ENCODE results near the gene SOX30.

Gene SOX30

GRCh38 chr5:157626831-157627230, 25.4 kb downstream of the SOX30 start:
- Histone ChIP-seq H3K27me3 (replicated peaks) (no peaks in the 10 kb centered on the region), H3K36me3 (replicated peaks) (no peaks in the 10 kb centered on the region), H3K4me3 (ENCODE audit: low read depth, low read length) (no peak overlapping the region), H3K27ac (no peak overlapping the region)
- TF ChIP-seq, protein P1, sequence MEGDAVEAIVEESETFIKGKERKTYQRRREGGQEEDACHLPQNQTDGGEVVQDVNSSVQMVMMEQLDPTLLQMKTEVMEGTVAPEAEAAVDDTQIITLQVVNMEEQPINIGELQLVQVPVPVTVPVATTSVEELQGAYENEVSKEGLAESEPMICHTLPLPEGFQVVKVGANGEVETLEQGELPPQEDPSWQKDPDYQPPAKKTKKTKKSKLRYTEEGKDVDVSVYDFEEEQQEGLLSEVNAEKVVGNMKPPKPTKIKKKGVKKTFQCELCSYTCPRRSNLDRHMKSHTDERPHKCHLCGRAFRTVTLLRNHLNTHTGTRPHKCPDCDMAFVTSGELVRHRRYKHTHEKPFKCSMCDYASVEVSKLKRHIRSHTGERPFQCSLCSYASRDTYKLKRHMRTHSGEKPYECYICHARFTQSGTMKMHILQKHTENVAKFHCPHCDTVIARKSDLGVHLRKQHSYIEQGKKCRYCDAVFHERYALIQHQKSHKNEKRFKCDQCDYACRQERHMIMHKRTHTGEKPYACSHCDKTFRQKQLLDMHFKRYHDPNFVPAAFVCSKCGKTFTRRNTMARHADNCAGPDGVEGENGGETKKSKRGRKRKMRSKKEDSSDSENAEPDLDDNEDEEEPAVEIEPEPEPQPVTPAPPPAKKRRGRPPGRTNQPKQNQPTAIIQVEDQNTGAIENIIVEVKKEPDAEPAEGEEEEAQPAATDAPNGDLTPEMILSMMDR (IDR thresholded peaks at IDR 0.05; ENCODE audit: low read depth, low read length, missing control alignments) = no peak
- no peak for DNase-seq
- in situ Hi-C loops (cut with HindIII; ENCODE audit: low pct_ligation_motif_present, low sequenced_read_pairs) = no loop called here

DNA sequence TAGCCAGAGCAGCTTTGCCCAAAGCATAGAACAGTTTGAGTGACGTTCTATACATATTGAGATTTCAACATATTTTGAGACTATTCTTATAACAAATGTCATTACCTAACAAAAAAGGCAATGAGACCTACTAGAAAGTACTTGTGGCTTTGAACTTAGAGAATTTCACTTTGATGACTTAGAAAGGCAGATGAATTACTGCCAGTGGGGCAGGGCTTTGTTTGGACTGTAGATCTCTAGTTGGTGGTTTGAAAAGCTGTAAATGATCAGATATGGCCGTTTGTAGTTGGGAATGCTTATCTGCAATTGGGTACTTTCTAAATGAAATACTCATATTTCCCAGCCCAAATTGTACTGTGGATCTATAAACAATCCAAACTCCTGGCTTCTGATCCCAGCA, 28.1 kb downstream of the SOX30 start:
- TF ChIP-seq, protein P1 (IDR thresholded peaks at IDR 0.05; ENCODE audit: low read depth, low read length, missing control alignments) = no peak
- Histone ChIP-seq H3K27me3 (replicated peaks) (no peaks in the 10 kb centered on the region), H3K27ac (no peak overlapping the region), H3K36me3 (replicated peaks) (no peaks in the 10 kb centered on the region), H3K4me3 (ENCODE audit: low read depth, low read length) (no peak overlapping the region)
- in situ Hi-C loops (cut with HindIII; ENCODE audit: low pct_ligation_motif_present, low sequenced_read_pairs) = no loop called here
- no peak for DNase-seq

GRCh38 chr5:157620776-157621175, 31.5 kb downstream of the SOX30 start:
- Histone ChIP-seq H3K27me3 (replicated peaks) (no peaks in the 10 kb centered on the region), H3K4me3 (ENCODE audit: low read depth, low read length) (no peak overlapping the region), H3K36me3 (replicated peaks) (no peaks in the 10 kb centered on the region), H3K27ac (no peak overlapping the region)
- TF ChIP-seq, protein P1 (IDR thresholded peaks at IDR 0.05; ENCODE audit: low read depth, low read length, missing control alignments) = no peak
- in situ Hi-C loops (cut with HindIII; ENCODE audit: low pct_ligation_motif_present, low sequenced_read_pairs) = no loop called here
- no peak for DNase-seq

- Histone ChIP-seq H3K27me3 (replicated peaks) (no peaks in the 10 kb centered on the region), H3K36me3 (replicated peaks) (no peaks in the 10 kb centered on the region), H3K4me3 (ENCODE audit: low read depth, low read length) (no peak overlapping the region), H3K27ac (no peak overlapping the region)
- in situ Hi-C loops (cut with HindIII; ENCODE audit: low pct_ligation_motif_present, low sequenced_read_pairs) = no loop called here
- TF ChIP-seq, protein P1 (IDR thresholded peaks at IDR 0.05; ENCODE audit: low read depth, low read length, missing control alignments) = no peak
- no peak for DNase-seq
These were observed 34.0 kb downstream of the SOX30 start for GRCh38 chr5:157618191-157618765.

- Histone ChIP-seq H3K27me3 (replicated peaks) (no peaks in the 10 kb centered on the region), H3K4me3 (ENCODE audit: low read depth, low read length) (no peak overlapping the region), H3K36me3 (replicated peaks) (no peaks in the 10 kb centered on the region), H3K27ac (no peak overlapping the region)
- no peak for DNase-seq
- TF ChIP-seq, protein P1 (IDR thresholded peaks at IDR 0.05; ENCODE audit: low read depth, low read length, missing control alignments) = no peak
- in situ Hi-C loops (cut with HindIII; ENCODE audit: low pct_ligation_motif_present, low sequenced_read_pairs) = no loop called here
These were observed 35.5 kb downstream of the SOX30 start for GRCh38 chr5:157616785-157617184.
